ENCODE data around the gene NTRK3. TPM values are rescaled to one million over a fixed set of nuclear protein-coding genes. Genes with fewer than 3 reads are reported as not detected.

Gene NTRK3
- total RNA-seq, 4 donors from 2014 or later, result 0.94 to 3.2 (median 1.8) TPM

GRCh38 chr15:87944691-87945090 is 311.8 kb downstream of the NTRK3 start:
- no peaks in the 10 kb centered on the region for H3K36me3 ChIP-seq
- intact Hi-C loops (cut with DNase I), result no loop called here
- no peaks in the 10 kb centered on the region for H3K9me3 ChIP-seq
- WGBS, 2 donors, result 66 to 83% methylated on average over 7 of the region's 7 CpGs
- no peaks in the 10 kb centered on the region for H3K4me1 ChIP-seq
- H3K4me3 ChIP-seq (replicated peaks in 1 of 3), result no peak overlapping the region
- TF ChIP-seq POLR2A (IDR thresholded peaks at IDR 0.05), result no peak
- TF ChIP-seq CTCF (IDR thresholded peaks at IDR 0.05), result no peak
- no peak overlapping the region for H3K27ac ChIP-seq
- no peaks in the 10 kb centered on the region for H3K27me3 ChIP-seq
- DNase-seq, result no peak

- H3K27ac ChIP-seq, result no peak overlapping the region
- no peaks in the 10 kb centered on the region for H3K27me3 ChIP-seq
- no peak for DNase-seq
- no peaks in the 10 kb centered on the region for H3K4me1 ChIP-seq
- H3K9me3 ChIP-seq, result no peaks in the 10 kb centered on the region
- WGBS, 2 donors, result 65 to 68% methylated on average over 3 of the region's 3 CpGs
- no peak for TF ChIP-seq CTCF (IDR thresholded peaks at IDR 0.05)
- TF ChIP-seq POLR2A (IDR thresholded peaks at IDR 0.05), result no peak
- intact Hi-C loops (cut with DNase I), result no loop called here
- H3K36me3 ChIP-seq, result no peaks in the 10 kb centered on the region
- H3K4me3 ChIP-seq (replicated peaks in 1 of 3), result no peak overlapping the region
Observed at GRCh38 chr15:87944050-87944449, 312.5 kb downstream of the NTRK3 start.

DNA sequence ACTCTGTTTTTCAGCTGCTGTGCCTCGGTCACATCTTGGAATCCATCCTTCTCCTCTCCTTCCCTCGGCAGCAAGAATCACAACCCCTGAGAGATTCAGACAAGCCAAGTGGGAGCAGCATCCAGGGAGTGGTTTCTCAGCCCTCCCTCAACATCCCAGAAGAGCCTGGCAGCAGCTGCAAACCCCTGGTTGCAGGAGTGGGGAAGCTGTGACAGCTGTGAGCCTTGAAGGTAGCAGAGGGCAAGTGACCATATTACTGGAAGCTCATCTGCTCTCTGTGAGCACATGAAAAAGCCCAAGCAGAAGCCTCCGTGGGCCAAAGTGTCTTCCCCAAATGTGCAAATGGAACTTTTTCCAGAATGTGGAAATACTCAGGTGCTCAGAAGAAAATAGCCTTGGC is 312.9 kb downstream of the NTRK3 start:
- Histone ChIP-seq H3K4me1 (no peaks in the 10 kb centered on the region), H3K36me3 (no peaks in the 10 kb centered on the region), H3K27ac (no peak overlapping the region), H3K4me3 (replicated peaks in 1 of 3) (no peak overlapping the region), H3K27me3 (no peaks in the 10 kb centered on the region), H3K9me3 (no peaks in the 10 kb centered on the region)
- intact Hi-C loops (cut with DNase I), result no loop called here
- WGBS, 2 donors, result 55 to 66% methylated on average over 3 of the region's 3 CpGs
- DNase-seq, result no peak
- TF ChIP-seq POLR2A (IDR thresholded peaks at IDR 0.05) (no peak), CTCF (IDR thresholded peaks at IDR 0.05) (no peak)

DNA sequence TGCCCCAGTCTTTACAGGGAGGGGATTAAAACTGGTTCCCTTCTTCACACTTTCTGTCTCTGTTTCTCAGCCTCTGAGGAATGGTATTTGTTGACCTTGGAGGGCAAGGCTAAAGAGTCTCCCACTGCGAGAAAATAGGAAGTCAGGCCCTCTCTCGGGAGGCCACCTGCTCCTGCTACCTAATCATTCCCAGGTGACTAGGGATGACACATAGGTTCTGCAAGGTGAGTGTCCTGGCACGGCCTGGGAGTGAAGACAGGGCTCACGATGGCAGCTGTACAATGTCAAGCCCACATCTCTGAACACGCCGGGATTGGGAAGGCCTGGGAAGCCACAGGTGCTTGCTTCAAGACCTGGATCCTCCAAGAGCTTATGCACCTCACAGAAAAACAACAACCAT is 314.2 kb downstream of the NTRK3 start:
- 76 to 87% methylated on average over 6 of the region's 6 CpGs for WGBS, 2 donors
- intact Hi-C loops (cut with DNase I), result no loop called here
- Histone ChIP-seq H3K4me1 (no peaks in the 10 kb centered on the region), H3K9me3 (no peaks in the 10 kb centered on the region), H3K4me3 (replicated peaks in 1 of 3) (no peak overlapping the region), H3K36me3 (no peaks in the 10 kb centered on the region), H3K27ac (no peak overlapping the region), H3K27me3 (no peaks in the 10 kb centered on the region)
- no peak for DNase-seq
- TF ChIP-seq CTCF (IDR thresholded peaks at IDR 0.05), result no peak
- no peak for TF ChIP-seq POLR2A (IDR thresholded peaks at IDR 0.05)

DNA sequence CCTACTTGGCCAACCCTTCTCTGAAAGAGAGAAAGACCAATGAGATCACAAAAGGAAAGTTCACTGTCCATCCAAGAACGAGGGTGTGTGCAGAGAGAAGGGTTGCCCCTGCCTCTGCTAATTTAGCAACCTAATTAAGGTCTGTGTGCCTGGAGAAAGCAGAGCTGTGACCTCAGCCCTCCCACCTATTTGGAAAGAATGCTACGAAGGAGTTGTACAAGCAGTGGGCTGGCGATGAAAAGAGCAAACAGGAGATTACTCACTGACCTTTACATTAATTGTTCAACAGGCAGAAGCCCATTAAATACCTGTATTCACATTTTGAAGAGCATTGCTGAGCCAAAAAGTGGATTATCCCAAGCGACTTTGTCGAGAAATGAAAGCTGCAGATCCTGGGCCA is 314.9 kb downstream of the NTRK3 start:
- Histone ChIP-seq H3K27ac (no peak overlapping the region), H3K27me3 (no peaks in the 10 kb centered on the region), H3K36me3 (no peaks in the 10 kb centered on the region), H3K4me3 (replicated peaks in 1 of 3) (no peak overlapping the region), H3K4me1 (no peaks in the 10 kb centered on the region), H3K9me3 (no peaks in the 10 kb centered on the region)
- TF ChIP-seq POLR2A (IDR thresholded peaks at IDR 0.05) (no peak), CTCF (IDR thresholded peaks at IDR 0.05) (no peak)
- intact Hi-C loops (cut with DNase I), result no loop called here
- 75 to 85% methylated on average over 5 of the region's 5 CpGs for WGBS, 2 donors
- no peak for DNase-seq

All from thyroid gland (tissue), 4 donors.